Measurements from ENCODE around the gene ASF1B.

DNA sequence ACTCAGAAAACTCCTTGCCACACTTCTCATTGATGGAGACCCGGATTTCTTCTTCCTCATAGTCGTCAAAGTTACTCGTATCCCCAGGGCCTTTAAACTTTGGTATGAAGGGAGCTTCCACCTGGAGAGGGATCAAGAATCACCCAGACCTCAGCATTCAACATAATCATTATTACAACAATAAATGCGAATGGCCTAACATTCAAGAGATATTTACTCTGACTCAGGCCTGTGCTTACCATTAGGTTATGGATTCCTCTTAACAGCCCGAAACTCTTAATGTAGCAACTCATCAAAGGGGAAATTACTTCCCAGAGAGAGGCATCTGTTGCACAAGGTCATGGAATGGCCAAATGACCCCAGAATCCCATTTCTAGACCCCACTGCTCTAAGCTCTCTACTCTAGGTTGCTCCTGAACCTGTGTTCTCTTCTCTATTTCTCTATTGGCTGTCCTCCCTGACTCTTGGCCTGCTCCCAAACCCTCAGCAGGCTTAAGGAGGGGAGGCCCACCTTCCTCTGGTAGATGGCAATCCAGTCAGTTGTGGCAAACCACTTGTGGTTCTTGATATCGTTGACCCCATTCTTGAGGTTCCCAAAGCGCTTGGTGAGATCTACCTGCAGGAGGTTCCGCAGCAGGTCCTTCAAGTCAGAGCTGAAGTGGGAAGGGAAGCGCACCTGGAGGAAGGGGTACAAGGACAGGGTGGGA, 43.1 kb downstream of the ASF1B start:
- TF ChIP-seq, protein P1, sequence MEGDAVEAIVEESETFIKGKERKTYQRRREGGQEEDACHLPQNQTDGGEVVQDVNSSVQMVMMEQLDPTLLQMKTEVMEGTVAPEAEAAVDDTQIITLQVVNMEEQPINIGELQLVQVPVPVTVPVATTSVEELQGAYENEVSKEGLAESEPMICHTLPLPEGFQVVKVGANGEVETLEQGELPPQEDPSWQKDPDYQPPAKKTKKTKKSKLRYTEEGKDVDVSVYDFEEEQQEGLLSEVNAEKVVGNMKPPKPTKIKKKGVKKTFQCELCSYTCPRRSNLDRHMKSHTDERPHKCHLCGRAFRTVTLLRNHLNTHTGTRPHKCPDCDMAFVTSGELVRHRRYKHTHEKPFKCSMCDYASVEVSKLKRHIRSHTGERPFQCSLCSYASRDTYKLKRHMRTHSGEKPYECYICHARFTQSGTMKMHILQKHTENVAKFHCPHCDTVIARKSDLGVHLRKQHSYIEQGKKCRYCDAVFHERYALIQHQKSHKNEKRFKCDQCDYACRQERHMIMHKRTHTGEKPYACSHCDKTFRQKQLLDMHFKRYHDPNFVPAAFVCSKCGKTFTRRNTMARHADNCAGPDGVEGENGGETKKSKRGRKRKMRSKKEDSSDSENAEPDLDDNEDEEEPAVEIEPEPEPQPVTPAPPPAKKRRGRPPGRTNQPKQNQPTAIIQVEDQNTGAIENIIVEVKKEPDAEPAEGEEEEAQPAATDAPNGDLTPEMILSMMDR (IDR thresholded peaks at IDR 0.05) = no peak
- TF ChIP-seq, protein P2, sequence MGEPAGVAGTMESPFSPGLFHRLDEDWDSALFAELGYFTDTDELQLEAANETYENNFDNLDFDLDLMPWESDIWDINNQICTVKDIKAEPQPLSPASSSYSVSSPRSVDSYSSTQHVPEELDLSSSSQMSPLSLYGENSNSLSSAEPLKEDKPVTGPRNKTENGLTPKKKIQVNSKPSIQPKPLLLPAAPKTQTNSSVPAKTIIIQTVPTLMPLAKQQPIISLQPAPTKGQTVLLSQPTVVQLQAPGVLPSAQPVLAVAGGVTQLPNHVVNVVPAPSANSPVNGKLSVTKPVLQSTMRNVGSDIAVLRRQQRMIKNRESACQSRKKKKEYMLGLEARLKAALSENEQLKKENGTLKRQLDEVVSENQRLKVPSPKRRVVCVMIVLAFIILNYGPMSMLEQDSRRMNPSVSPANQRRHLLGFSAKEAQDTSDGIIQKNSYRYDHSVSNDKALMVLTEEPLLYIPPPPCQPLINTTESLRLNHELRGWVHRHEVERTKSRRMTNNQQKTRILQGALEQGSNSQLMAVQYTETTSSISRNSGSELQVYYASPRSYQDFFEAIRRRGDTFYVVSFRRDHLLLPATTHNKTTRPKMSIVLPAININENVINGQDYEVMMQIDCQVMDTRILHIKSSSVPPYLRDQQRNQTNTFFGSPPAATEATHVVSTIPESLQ (CRISPR knock-in tag; IDR thresholded peaks at IDR 0.05) = no peak
- no peak for TF ChIP-seq NR2C2 (CRISPR knock-in tag; IDR thresholded peaks at IDR 0.05)
- no peak for TF ChIP-seq NR1H2 (CRISPR knock-in tag; IDR thresholded peaks at IDR 0.05)
- TF ChIP-seq, protein P3, sequence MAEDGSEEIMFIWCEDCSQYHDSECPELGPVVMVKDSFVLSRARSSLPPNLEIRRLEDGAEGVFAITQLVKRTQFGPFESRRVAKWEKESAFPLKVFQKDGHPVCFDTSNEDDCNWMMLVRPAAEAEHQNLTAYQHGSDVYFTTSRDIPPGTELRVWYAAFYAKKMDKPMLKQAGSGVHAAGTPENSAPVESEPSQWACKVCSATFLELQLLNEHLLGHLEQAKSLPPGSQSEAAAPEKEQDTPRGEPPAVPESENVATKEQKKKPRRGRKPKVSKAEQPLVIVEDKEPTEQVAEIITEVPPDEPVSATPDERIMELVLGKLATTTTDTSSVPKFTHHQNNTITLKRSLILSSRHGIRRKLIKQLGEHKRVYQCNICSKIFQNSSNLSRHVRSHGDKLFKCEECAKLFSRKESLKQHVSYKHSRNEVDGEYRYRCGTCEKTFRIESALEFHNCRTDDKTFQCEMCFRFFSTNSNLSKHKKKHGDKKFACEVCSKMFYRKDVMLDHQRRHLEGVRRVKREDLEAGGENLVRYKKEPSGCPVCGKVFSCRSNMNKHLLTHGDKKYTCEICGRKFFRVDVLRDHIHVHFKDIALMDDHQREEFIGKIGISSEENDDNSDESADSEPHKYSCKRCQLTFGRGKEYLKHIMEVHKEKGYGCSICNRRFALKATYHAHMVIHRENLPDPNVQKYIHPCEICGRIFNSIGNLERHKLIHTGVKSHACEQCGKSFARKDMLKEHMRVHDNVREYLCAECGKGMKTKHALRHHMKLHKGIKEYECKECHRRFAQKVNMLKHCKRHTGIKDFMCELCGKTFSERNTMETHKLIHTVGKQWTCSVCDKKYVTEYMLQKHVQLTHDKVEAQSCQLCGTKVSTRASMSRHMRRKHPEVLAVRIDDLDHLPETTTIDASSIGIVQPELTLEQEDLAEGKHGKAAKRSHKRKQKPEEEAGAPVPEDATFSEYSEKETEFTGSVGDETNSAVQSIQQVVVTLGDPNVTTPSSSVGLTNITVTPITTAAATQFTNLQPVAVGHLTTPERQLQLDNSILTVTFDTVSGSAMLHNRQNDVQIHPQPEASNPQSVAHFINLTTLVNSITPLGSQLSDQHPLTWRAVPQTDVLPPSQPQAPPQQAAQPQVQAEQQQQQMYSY (CRISPR knock-in tag; IDR thresholded peaks at IDR 0.05) = no peak
- TF ChIP-seq ZNF423 (CRISPR knock-in tag; IDR thresholded peaks at IDR 0.05) = no peak
- TF ChIP-seq TEAD1 (CRISPR knock-in tag; IDR thresholded peaks at IDR 0.05) = no peak
- TF ChIP-seq, protein P4, sequence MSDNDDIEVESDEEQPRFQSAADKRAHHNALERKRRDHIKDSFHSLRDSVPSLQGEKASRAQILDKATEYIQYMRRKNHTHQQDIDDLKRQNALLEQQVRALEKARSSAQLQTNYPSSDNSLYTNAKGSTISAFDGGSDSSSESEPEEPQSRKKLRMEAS (CRISPR knock-in tag; IDR thresholded peaks at IDR 0.05) = no peak
- TF ChIP-seq, protein P5, sequence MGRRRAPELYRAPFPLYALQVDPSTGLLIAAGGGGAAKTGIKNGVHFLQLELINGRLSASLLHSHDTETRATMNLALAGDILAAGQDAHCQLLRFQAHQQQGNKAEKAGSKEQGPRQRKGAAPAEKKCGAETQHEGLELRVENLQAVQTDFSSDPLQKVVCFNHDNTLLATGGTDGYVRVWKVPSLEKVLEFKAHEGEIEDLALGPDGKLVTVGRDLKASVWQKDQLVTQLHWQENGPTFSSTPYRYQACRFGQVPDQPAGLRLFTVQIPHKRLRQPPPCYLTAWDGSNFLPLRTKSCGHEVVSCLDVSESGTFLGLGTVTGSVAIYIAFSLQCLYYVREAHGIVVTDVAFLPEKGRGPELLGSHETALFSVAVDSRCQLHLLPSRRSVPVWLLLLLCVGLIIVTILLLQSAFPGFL (CRISPR knock-in tag; IDR thresholded peaks at IDR 0.05; ENCODE audit: borderline replicate concordance) = no peak
- TF ChIP-seq, protein P6, sequence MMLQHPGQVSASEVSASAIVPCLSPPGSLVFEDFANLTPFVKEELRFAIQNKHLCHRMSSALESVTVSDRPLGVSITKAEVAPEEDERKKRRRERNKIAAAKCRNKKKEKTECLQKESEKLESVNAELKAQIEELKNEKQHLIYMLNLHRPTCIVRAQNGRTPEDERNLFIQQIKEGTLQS (CRISPR knock-in tag; conservative IDR thresholded peaks at IDR 0.05) = no peak
- no peak for TF ChIP-seq OVOL2 (CRISPR knock-in tag; IDR thresholded peaks at IDR 0.05; ENCODE audit: borderline replicate concordance)
- no peak for TF ChIP-seq NFYB (CRISPR knock-in tag; conservative IDR thresholded peaks at IDR 0.05; ENCODE audit: low read depth)

All from WTC11 (cell line).